ENCODE results near the gene ZNF280B. TPM values are rescaled to one million over a fixed set of nuclear protein-coding genes. Genes with fewer than 3 reads are reported as not detected.

The ZNF280B gene
- total and polyA plus RNA-seq, 2 experiments from 2014 or later: 5.5 to 6.7 TPM

Other genes starting within 250 kb of the ZNF280B start
- not detected in 2 replicates for gene ZNF280A, start 11.5 kb upstream of the ZNF280B start, total RNA-seq (2014; rRNA removed; shearing (Covaris generic))
- not detected in 2 replicates for gene ZNF280A, start 11.5 kb upstream of the ZNF280B start, polyA plus RNA-seq (2016; fragmentation: Nextera tagmentation; extraction: Ambion mirVana)
- not detected in 2 replicates for gene PRAME, start 50.5 kb upstream of the ZNF280B start, total RNA-seq (2014; rRNA removed; shearing (Covaris generic))
- not detected in 2 replicates for gene PRAME, start 50.5 kb upstream of the ZNF280B start, polyA plus RNA-seq (2016; fragmentation: Nextera tagmentation; extraction: Ambion mirVana)
- not detected in 2 replicates for gene GGTLC2, start 135.9 kb upstream of the ZNF280B start, total RNA-seq (2014; rRNA removed; shearing (Covaris generic))
- not detected in 2 replicates for gene GGTLC2, start 135.9 kb upstream of the ZNF280B start, polyA plus RNA-seq (2016; fragmentation: Nextera tagmentation; extraction: Ambion mirVana)

All from GM23338 (cell line).